Activated B cell treated with CpG ODN at 0.5 μM for 24 hours (primary cell): ENCODE data around the gene NCAM1. TPM values are rescaled to one million over a fixed set of nuclear protein-coding genes. Genes with fewer than 3 reads are reported as not detected.

ENCODE experiments used
- ATAC-seq: fragments of 200-7000 bp; cut with Tn5 transposase; one replicate; pipeline ENCODE4 v1.10.0; 2021; ENCODE audit warnings: low read depth, mild to moderate bottlenecking, moderate library complexity
- CTCF ChIA-PET: fragments of 350-600 bp; sonication (Branson Sonifier 250); formaldehyde crosslinking; loops from one replicate; lab custom pipeline; 2021; ENCODE audit warnings: antibody characterized with exemption; lab: Charles Lee
- POLR2A ChIA-PET: fragments of 350-600 bp; sonication (Branson Sonifier 250); formaldehyde crosslinking; loops from one replicate; lab custom pipeline; 2021; ENCODE audit warnings: antibody characterized with exemption; lab: Charles Lee
- DNase-seq: peaks from one replicate; pipeline ENCODE4 v3.0.0; 2022
- H3K27ac Mint-ChIP-seq: one replicate; pipeline ENCODE4 v1.8.0; 2020; ENCODE audit warnings: mixed read lengths
- H3K27me3 Mint-ChIP-seq: one replicate; pipeline ENCODE4 v1.8.0; 2021; ENCODE audit warnings: mixed read lengths
- H3K36me3 Mint-ChIP-seq: one replicate; pipeline ENCODE4 v1.8.0; 2021; ENCODE audit warnings: low read depth, mixed read lengths
- H3K4me1 Mint-ChIP-seq: one replicate; pipeline ENCODE4 v1.8.0; 2021; ENCODE audit warnings: mixed read lengths
- H3K4me3 Mint-ChIP-seq: one replicate; pipeline ENCODE4 v1.8.0; 2020; ENCODE audit warnings: mild to moderate bottlenecking, mixed read lengths
- H3K9me3 Mint-ChIP-seq: one replicate; pipeline ENCODE4 v1.8.0; 2020; ENCODE audit warnings: mixed read lengths
- CTCF ChIP-seq: fragments of 200-600 bp; IDR thresholded peaks from one replicate; pipeline ENCODE4 v1.8.0; 2022; ENCODE audit warnings: antibody characterized with exemption, mild to moderate bottlenecking
- intact Hi-C: fragments of 100-400 bp; cut with micrococcal nuclease; formaldehyde crosslinking; loops from one replicate; pipeline ENCODE4 v1.15.1; 2024
- total RNA-seq: library from RNA; stranded (reverse); gene quantifications from 2 replicates; pipeline ENCODE4 v1.2.3, GENCODE V29; 2022

Gene NCAM1
- total RNA-seq, 1 donor from 2014 or later: not detected

DNA sequence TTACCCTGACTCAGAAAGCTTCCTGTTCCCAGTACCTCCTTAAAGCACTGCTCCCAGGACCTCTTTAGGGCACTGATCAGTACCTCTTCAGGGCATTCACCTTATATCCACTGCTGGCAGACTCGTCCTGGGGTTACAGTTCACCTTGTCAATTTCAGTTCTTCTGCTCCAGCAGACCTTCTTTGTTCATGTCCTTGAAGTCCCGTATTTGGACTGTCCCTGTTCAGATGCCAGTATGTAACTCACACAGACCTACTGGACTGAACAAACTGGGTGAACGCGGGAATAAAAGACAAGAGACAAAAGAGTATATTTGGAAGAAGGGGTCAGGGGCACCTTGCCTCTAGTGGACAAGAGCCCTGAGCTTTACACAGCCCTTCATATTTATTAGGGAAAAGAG is 31.8 kb upstream of the NCAM1 start:
- Mint-ChIP-seq H3K27me3 (no peaks in the 10 kb centered on the region), H3K9me3 (no peaks in the 10 kb centered on the region), H3K4me1 (no peaks in the 10 kb centered on the region), H3K36me3 (no peaks in the 10 kb centered on the region), H3K27ac (no peak overlapping the region), H3K4me3 (no peak overlapping the region)
- TF ChIP-seq CTCF: no peak
- no peak for DNase-seq
- ChIA-PET CTCF (no interaction called here), POLR2A (no interaction called here)
- no peak for ATAC-seq
- intact Hi-C loops: no loop called here

DNA sequence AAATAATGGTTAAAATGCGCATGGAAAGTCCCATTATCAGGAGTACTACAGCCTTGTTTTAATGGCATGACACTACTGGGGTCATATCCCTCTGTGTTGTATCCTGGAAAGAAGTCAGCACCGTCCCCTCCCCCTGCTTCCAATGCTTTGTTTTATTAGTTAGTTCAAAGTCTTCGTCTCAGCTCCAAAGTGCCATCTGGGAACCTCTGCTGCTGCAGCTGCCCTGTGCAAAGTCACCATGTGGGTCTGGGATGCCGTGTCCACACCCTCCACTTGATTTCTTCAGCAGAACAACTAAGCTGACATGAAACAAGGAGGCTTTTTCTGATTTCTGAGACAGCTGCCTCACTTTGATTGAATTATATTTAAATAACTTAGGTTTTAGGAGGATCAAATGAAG is 29.5 kb upstream of the NCAM1 start:
- TF ChIP-seq CTCF: no peak
- ChIA-PET POLR2A (no interaction called here), CTCF (no interaction called here)
- Mint-ChIP-seq H3K36me3 (no peaks in the 10 kb centered on the region), H3K4me1 (no peaks in the 10 kb centered on the region), H3K27me3 (no peaks in the 10 kb centered on the region), H3K9me3 (peaks cover 1% of the 10 kb centered on the region), H3K4me3 (no peak overlapping the region), H3K27ac (no peak overlapping the region)
- intact Hi-C loops: no loop called here
- no peak for DNase-seq
- no peak for ATAC-seq

GRCh38 chr11:112932593-112932992 is 28.6 kb upstream of the NCAM1 start:
- ChIA-PET CTCF (no interaction called here), POLR2A (no interaction called here)
- Mint-ChIP-seq H3K9me3 (peaks cover 3% of the 10 kb centered on the region), H3K27me3 (no peaks in the 10 kb centered on the region), H3K4me3 (no peak overlapping the region), H3K27ac (no peak overlapping the region), H3K36me3 (no peaks in the 10 kb centered on the region), H3K4me1 (no peaks in the 10 kb centered on the region)
- no peak for ATAC-seq
- intact Hi-C loops: no loop called here
- DNase-seq: no peak
- no peak for TF ChIP-seq CTCF

DNA sequence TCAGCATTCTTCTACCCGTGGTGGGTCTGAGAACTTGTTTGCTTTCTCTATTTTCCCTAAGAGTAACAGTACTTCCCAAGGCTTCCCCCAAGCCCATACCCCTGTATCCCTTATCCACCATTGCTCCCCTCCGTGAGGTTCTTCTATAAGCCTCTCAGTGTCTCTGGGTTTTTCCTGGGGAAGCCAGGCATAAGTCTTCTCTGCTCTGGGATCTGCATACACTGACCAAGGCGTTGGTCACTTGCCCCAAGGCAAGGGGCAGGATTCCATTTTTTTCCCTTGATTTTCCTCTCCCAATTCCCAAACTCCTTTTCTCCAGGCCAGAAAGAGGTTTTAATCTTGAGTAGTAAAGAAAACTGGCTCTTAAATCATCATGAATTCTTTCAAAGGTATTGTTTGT is 27.2 kb upstream of the NCAM1 start:
- H3K4me1 Mint-ChIP-seq: no peaks in the 10 kb centered on the region
- no peak overlapping the region for H3K4me3 Mint-ChIP-seq
- intact Hi-C loops: no loop called here
- DNase-seq: no peak
- H3K27ac Mint-ChIP-seq: no peak overlapping the region
- TF ChIP-seq CTCF: no peak
- no peaks in the 10 kb centered on the region for H3K27me3 Mint-ChIP-seq
- CTCF ChIA-PET: no interaction called here
- H3K9me3 Mint-ChIP-seq: peaks cover 3% of the 10 kb centered on the region
- no peak for ATAC-seq
- H3K36me3 Mint-ChIP-seq: no peaks in the 10 kb centered on the region
- POLR2A ChIA-PET: no interaction called here

DNA sequence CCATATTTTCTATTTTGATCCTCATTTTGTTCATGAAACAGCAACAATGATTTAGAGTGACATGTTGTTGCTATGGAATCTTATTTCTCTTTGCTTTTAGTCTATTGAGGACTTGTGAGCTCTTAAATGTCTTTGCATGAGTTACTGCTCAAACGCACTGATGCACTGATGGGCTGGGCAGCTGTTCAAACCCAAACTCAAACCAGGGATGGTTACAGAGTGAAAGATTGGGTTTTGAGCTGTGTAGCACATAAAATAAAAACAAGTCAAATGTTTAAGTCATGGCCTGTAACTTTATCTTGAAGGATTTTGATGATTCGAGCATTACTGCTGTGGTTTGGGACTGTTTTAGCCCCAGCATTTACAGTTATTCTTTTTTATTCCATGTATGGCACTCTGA is 20.1 kb upstream of the NCAM1 start:
- intact Hi-C loops: no loop called here
- ATAC-seq: no peak
- CTCF ChIA-PET: no interaction called here

More for the DNA sequence above, 20.1 kb upstream of the NCAM1 start:
- H3K27me3 Mint-ChIP-seq: no peaks in the 10 kb centered on the region
- no peak overlapping the region for H3K4me3 Mint-ChIP-seq
- H3K9me3 Mint-ChIP-seq: peaks cover 3% of the 10 kb centered on the region
- TF ChIP-seq CTCF: no peak
- no peak for DNase-seq
- no peaks in the 10 kb centered on the region for H3K4me1 Mint-ChIP-seq
- POLR2A ChIA-PET: no interaction called here
- no peaks in the 10 kb centered on the region for H3K36me3 Mint-ChIP-seq
- no peak overlapping the region for H3K27ac Mint-ChIP-seq
